ENCODE measurements around the gene BPIFB3.

- no peak for TF ChIP-seq SMC3 (conservative IDR thresholded peaks at IDR 0.05; ENCODE audit: poor library complexity)
- TF ChIP-seq MXI1 (conservative IDR thresholded peaks at IDR 0.05; ENCODE audit: poor library complexity, severe bottlenecking), result no peak
- no peak for TF ChIP-seq EZH2 (IDR thresholded peaks at IDR 0.05; ENCODE audit: borderline replicate concordance, insufficient read depth, low read length, poor library complexity, severe bottlenecking)
- no peak for TF ChIP-seq CTCF (IDR thresholded peaks at IDR 0.05; ENCODE audit: poor library complexity, severe bottlenecking)
- no peak for TF ChIP-seq POLR2AphosphoS5 (IDR thresholded peaks at IDR 0.05)
These were observed 5.4 kb downstream of the BPIFB3 start for GRCh38 chr20:33059136-33059535.

Measured in neural cell (in vitro differentiated cells).